Memory B cell (primary cell): ENCODE results near the gene MAD1L1.
A peak's percentile ranks its signal among the peaks of the same experiment; 100 is the strongest.

Source experiments
- ATAC-seq: fragments of 150-1000 bp; cut with Tn5 transposase; 2 replicates; pipeline ENCODE4 v1.10.0; 2021; ENCODE audit warnings: low read depth, mild to moderate bottlenecking, moderate library complexity
- DNase-seq, 2 donors: peaks; one replicate each; pipeline ENCODE4 v3.0.0; 2022; ENCODE audit warnings: low spot score in 2 of 2
- H3K27ac Mint-ChIP-seq: one replicate; pipeline ENCODE4 v1.8.0; 2022; ENCODE audit warnings: mild to moderate bottlenecking, moderate library complexity, mixed read lengths
- H3K27me3 Mint-ChIP-seq: one replicate; pipeline ENCODE4 v1.8.0; 2022; ENCODE audit warnings: mixed read lengths
- H3K36me3 Mint-ChIP-seq: one replicate; pipeline ENCODE4 v1.8.0; 2022; ENCODE audit warnings: mild to moderate bottlenecking, mixed read lengths
- H3K4me1 Mint-ChIP-seq: one replicate; pipeline ENCODE4 v1.8.0; 2022; ENCODE audit warnings: mixed read lengths
- H3K4me3 Mint-ChIP-seq: one replicate; pipeline ENCODE4 v1.8.0; 2022; ENCODE audit warnings: mild to moderate bottlenecking, moderate library complexity, mixed read lengths
- H3K9me3 Mint-ChIP-seq: one replicate; pipeline ENCODE4 v1.8.0; 2022; ENCODE audit warnings: mixed read lengths

The MAD1L1 gene

GRCh38 chr7:2108501-2109250 lies 124.1 kb downstream of the MAD1L1 start:
- H3K4me1 Mint-ChIP-seq = peaks cover 39% of the 10 kb centered on the region
- no peak for DNase-seq

GRCh38 chr7:2108071-2108455 lies 124.7 kb downstream of the MAD1L1 start:
- Mint-ChIP-seq H3K9me3 (no peaks in the 10 kb centered on the region), H3K4me3 (no peak overlapping the region), H3K27me3 (no peaks in the 10 kb centered on the region), H3K27ac (no peak overlapping the region), H3K4me1 (peaks cover 39% of the 10 kb centered on the region), H3K36me3 (peaks cover under 1% of the 10 kb centered on the region)
- ATAC-seq (no peak), DNase-seq (no peak)

More at GRCh38 chr7:2108501-2109250, 124.1 kb downstream of the MAD1L1 start:
- ATAC-seq = no peak
- Mint-ChIP-seq H3K27ac (no peak overlapping the region), H3K36me3 (no peaks in the 10 kb centered on the region), H3K4me3 (no peak overlapping the region), H3K9me3 (no peaks in the 10 kb centered on the region), H3K27me3 (no peaks in the 10 kb centered on the region)

GRCh38 chr7:2107386-2108070 lies 125.2 kb downstream of the MAD1L1 start:
- H3K4me1 Mint-ChIP-seq = peaks cover 35% of the 10 kb centered on the region
- no peak overlapping the region for H3K4me3 Mint-ChIP-seq
- peaks cover 2% of the 10 kb centered on the region for H3K9me3 Mint-ChIP-seq
- H3K27me3 Mint-ChIP-seq = no peaks in the 10 kb centered on the region
- peaks cover 3% of the 10 kb centered on the region for H3K36me3 Mint-ChIP-seq
- DNase-seq = no peak
- ATAC-seq = no peak
- H3K27ac Mint-ChIP-seq = no peak overlapping the region

GRCh38 chr7:2106924-2107323 lies 125.8 kb downstream of the MAD1L1 start:
- no peak for DNase-seq
- peaks cover 35% of the 10 kb centered on the region for H3K4me1 Mint-ChIP-seq
- H3K27ac Mint-ChIP-seq = no peak overlapping the region
- peaks cover 5% of the 10 kb centered on the region for H3K9me3 Mint-ChIP-seq
- no peaks in the 10 kb centered on the region for H3K27me3 Mint-ChIP-seq
- peaks cover 7% of the 10 kb centered on the region for H3K36me3 Mint-ChIP-seq
- no peak for ATAC-seq
- H3K4me3 Mint-ChIP-seq = no peak overlapping the region

GRCh38 chr7:2106440-2106839 lies 126.3 kb downstream of the MAD1L1 start:
- peaks cover 34% of the 10 kb centered on the region for H3K4me1 Mint-ChIP-seq

GRCh38 chr7:2105917-2106316 lies 126.8 kb downstream of the MAD1L1 start:
- DNase-seq = no peak
- Mint-ChIP-seq H3K27me3 (no peaks in the 10 kb centered on the region), H3K9me3 (peaks cover 5% of the 10 kb centered on the region), H3K4me3 (no peak overlapping the region), H3K4me1 (peaks cover 31% of the 10 kb centered on the region), H3K36me3 (peaks cover 7% of the 10 kb centered on the region), H3K27ac (no peak overlapping the region)
- no peak for ATAC-seq

More at GRCh38 chr7:2106440-2106839, 126.3 kb downstream of the MAD1L1 start:
- Mint-ChIP-seq H3K9me3 (peaks cover 5% of the 10 kb centered on the region), H3K27me3 (no peaks in the 10 kb centered on the region), H3K36me3 (peaks cover 7% of the 10 kb centered on the region), H3K27ac (no peak overlapping the region), H3K4me3 (no peak overlapping the region)
- no peak for DNase-seq
- ATAC-seq = no peak

GRCh38 chr7:2105280-2105679 lies 127.5 kb downstream of the MAD1L1 start:
- Mint-ChIP-seq H3K27ac (peak overlapping the region; percentile 36), H3K36me3 (peaks cover 7% of the 10 kb centered on the region), H3K4me1 (peaks cover 26% of the 10 kb centered on the region)

GRCh38 chr7:2104716-2105115 lies 128.0 kb downstream of the MAD1L1 start:
- Mint-ChIP-seq H3K9me3 (peaks cover 5% of the 10 kb centered on the region), H3K4me3 (no peak overlapping the region)

More at GRCh38 chr7:2105280-2105679, 127.5 kb downstream of the MAD1L1 start:
- DNase-seq (no peak), ATAC-seq (no peak)
- Mint-ChIP-seq H3K27me3 (no peaks in the 10 kb centered on the region), H3K9me3 (peaks cover 5% of the 10 kb centered on the region), H3K4me3 (no peak overlapping the region)

GRCh38 chr7:2104107-2104710 lies 128.5 kb downstream of the MAD1L1 start:
- H3K4me1 Mint-ChIP-seq = peaks cover 30% of the 10 kb centered on the region
- H3K27me3 Mint-ChIP-seq = no peaks in the 10 kb centered on the region

More at GRCh38 chr7:2104716-2105115, 128.0 kb downstream of the MAD1L1 start:
- H3K27me3 Mint-ChIP-seq = no peaks in the 10 kb centered on the region
- no peak for DNase-seq
- peak overlapping the region; percentile 69 for H3K27ac Mint-ChIP-seq
- peaks cover 7% of the 10 kb centered on the region for H3K36me3 Mint-ChIP-seq
- peaks cover 26% of the 10 kb centered on the region for H3K4me1 Mint-ChIP-seq
- no peak for ATAC-seq

GRCh38 chr7:2103071-2103898 lies 129.5 kb downstream of the MAD1L1 start:
- no peak overlapping the region for H3K4me3 Mint-ChIP-seq
- no peaks in the 10 kb centered on the region for H3K27me3 Mint-ChIP-seq
- no peak overlapping the region for H3K27ac Mint-ChIP-seq
- no peak for DNase-seq
- peaks cover 7% of the 10 kb centered on the region for H3K36me3 Mint-ChIP-seq
- no peak for ATAC-seq
- peaks cover 39% of the 10 kb centered on the region for H3K4me1 Mint-ChIP-seq
- peaks cover 5% of the 10 kb centered on the region for H3K9me3 Mint-ChIP-seq

More at GRCh38 chr7:2104107-2104710, 128.5 kb downstream of the MAD1L1 start:
- H3K9me3 Mint-ChIP-seq = peaks cover 5% of the 10 kb centered on the region
- ATAC-seq = peak; percentile 28
- peak; percentile 64 to 74 for DNase-seq
- H3K27ac Mint-ChIP-seq = peak overlapping the region; percentile 69
- H3K36me3 Mint-ChIP-seq = peaks cover 7% of the 10 kb centered on the region
- no peak overlapping the region for H3K4me3 Mint-ChIP-seq

- Mint-ChIP-seq H3K27ac (peak overlapping the region; percentile 90), H3K4me3 (no peak overlapping the region), H3K9me3 (peaks cover 5% of the 10 kb centered on the region), H3K4me1 (peaks cover 45% of the 10 kb centered on the region), H3K27me3 (no peaks in the 10 kb centered on the region), H3K36me3 (peaks cover 7% of the 10 kb centered on the region)
- no peak for DNase-seq
- no peak for ATAC-seq
Measured at GRCh38 chr7:2102375-2102723, 130.4 kb downstream of the MAD1L1 start.

- peak overlapping the region; percentile 90 for H3K27ac Mint-ChIP-seq
- peaks cover 7% of the 10 kb centered on the region for H3K36me3 Mint-ChIP-seq
- DNase-seq (no peak), ATAC-seq (no peak)
- no peak overlapping the region for H3K4me3 Mint-ChIP-seq
- H3K27me3 Mint-ChIP-seq = no peaks in the 10 kb centered on the region
- peaks cover 5% of the 10 kb centered on the region for H3K9me3 Mint-ChIP-seq
- peaks cover 45% of the 10 kb centered on the region for H3K4me1 Mint-ChIP-seq
Measured at GRCh38 chr7:2101630-2102374, 130.9 kb downstream of the MAD1L1 start.
